Medulla oblongata (tissue), 1 donor: ENCODE data around the gene LPIN1.

Experiments
- DNase-seq: peaks from one replicate; pipeline ENCODE4 v3.0.0-alpha.2; 2015; ENCODE audit errors: extremely low spot score

Gene LPIN1

GRCh38 chr2:11762799-11763461, 16.5 kb downstream of the LPIN1 start:
- no peak for DNase-seq

- peak; percentile 52 for DNase-seq
Observed at GRCh38 chr2:11764359-11764758, 17.9 kb downstream of the LPIN1 start.

- no peak for DNase-seq
Observed at GRCh38 chr2:11764920-11765319, 18.5 kb downstream of the LPIN1 start.

- no peak for DNase-seq
Observed at GRCh38 chr2:11765501-11765900, 19.1 kb downstream of the LPIN1 start.

GRCh38 chr2:11766016-11766415, 19.6 kb downstream of the LPIN1 start:
- DNase-seq: no peak

GRCh38 chr2:11767779-11768178, 21.3 kb downstream of the LPIN1 start:
- DNase-seq: no peak

GRCh38 chr2:11768946-11769345, 22.5 kb downstream of the LPIN1 start:
- no peak for DNase-seq

- no peak for DNase-seq
Observed at GRCh38 chr2:11769516-11769915, 23.1 kb downstream of the LPIN1 start.

GRCh38 chr2:11770531-11771188, 24.2 kb downstream of the LPIN1 start:
- DNase-seq: no peak

GRCh38 chr2:11771971-11772615, 25.7 kb downstream of the LPIN1 start:
- peak; percentile 36 for DNase-seq

- no peak for DNase-seq
Observed at GRCh38 chr2:11773111-11773510, 26.7 kb downstream of the LPIN1 start.

GRCh38 chr2:11773747-11774525, 27.5 kb downstream of the LPIN1 start:
- no peak for DNase-seq

GRCh38 chr2:11774600-11774999, 28.2 kb downstream of the LPIN1 start:
- DNase-seq: no peak

GRCh38 chr2:11775384-11775783, 29.0 kb downstream of the LPIN1 start:
- no peak for DNase-seq

- no peak for DNase-seq
Observed at GRCh38 chr2:11777066-11777782, 30.8 kb downstream of the LPIN1 start.

- no peak for DNase-seq
Observed at GRCh38 chr2:11777886-11778415, 31.5 kb downstream of the LPIN1 start.

- no peak for DNase-seq
Observed at GRCh38 chr2:11778416-11778815, 32.0 kb downstream of the LPIN1 start.

GRCh38 chr2:11778923-11779757, 32.7 kb downstream of the LPIN1 start:
- peak; percentile 85 for DNase-seq

- no peak for DNase-seq
Observed at GRCh38 chr2:11781602-11782001, 35.2 kb downstream of the LPIN1 start.

- no peak for DNase-seq
Observed at GRCh38 chr2:11784280-11784679, 37.8 kb downstream of the LPIN1 start.
